OCI-LY1 (cell line): Measurements from ENCODE around the gene MYO10.
"Not testable (repeated sequence)": the region's sequence is repeated elsewhere in the genome, so short reads cannot be mapped to it uniquely, and the experiment has no call there.

Experiments used
- EZH2 ChIP-seq: fragments of 200-600 bp; sonication (generic), shearing (Covaris generic); IDR thresholded peaks from 2 replicates; pipeline ENCODE4 v1.8.0; 2017; ENCODE audit warnings: borderline replicate concordance, mixed run types, mild to moderate bottlenecking, antibody characterized with exemption, low read length, moderate library complexity, mixed read lengths
- TF ChIP-seq, protein P1 (sequence below): fragments of 200-600 bp; sonication (generic), shearing (Covaris generic); IDR thresholded peaks from 2 replicates; pipeline ENCODE4 v1.5.1; 2017; ENCODE audit warnings: mild to moderate bottlenecking, antibody characterized with exemption, low read length, moderate library complexity, mixed read lengths

DNA sequence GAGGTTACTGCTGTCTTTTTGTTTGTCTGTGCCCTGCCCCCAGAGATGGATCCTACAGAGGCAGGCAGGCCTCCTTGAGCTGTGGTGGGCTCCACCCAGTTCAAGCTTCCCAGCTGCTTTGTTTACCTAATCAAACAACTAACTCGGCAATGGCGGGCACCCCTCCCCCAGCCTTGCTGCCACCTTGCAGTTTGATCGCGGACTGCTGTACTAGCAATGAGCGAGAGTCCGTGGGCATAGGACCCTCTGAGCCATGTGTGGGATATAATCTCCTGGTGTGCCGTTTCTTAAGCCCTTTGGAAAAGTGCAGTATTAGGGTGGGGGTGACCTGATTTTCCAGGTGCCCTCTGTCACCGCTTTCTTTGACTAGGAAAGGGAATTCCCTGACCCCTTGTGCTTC lies 287.3 kb downstream of the MYO10 start:
- TF ChIP-seq, protein P1, sequence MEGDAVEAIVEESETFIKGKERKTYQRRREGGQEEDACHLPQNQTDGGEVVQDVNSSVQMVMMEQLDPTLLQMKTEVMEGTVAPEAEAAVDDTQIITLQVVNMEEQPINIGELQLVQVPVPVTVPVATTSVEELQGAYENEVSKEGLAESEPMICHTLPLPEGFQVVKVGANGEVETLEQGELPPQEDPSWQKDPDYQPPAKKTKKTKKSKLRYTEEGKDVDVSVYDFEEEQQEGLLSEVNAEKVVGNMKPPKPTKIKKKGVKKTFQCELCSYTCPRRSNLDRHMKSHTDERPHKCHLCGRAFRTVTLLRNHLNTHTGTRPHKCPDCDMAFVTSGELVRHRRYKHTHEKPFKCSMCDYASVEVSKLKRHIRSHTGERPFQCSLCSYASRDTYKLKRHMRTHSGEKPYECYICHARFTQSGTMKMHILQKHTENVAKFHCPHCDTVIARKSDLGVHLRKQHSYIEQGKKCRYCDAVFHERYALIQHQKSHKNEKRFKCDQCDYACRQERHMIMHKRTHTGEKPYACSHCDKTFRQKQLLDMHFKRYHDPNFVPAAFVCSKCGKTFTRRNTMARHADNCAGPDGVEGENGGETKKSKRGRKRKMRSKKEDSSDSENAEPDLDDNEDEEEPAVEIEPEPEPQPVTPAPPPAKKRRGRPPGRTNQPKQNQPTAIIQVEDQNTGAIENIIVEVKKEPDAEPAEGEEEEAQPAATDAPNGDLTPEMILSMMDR = not testable (repeated sequence)
- TF ChIP-seq EZH2 = not testable (repeated sequence)
